Loucy (cell line): Measurements from ENCODE around the gene HADHB.

Experiments
- H2AFZ ChIP-seq: fragments of 200-600 bp; sonication (generic); 2 replicates; pipeline ENCODE4 v1.6.0; 2016; ENCODE audit warnings: antibody characterized with exemption, mild to moderate bottlenecking, low read length, moderate library complexity
- H3F3A ChIP-seq: fragments of 200-600 bp; 2 replicates; pipeline ENCODE4 v1.6.0; 2016; ENCODE audit warnings: antibody characterized with exemption, low read depth, mild to moderate bottlenecking
- H3K27me3 ChIP-seq: fragments of 200-600 bp; sonication (generic); 2 replicates; pipeline ENCODE4 v1.6.1; 2014; ENCODE audit warnings: low read length, mild to moderate bottlenecking; ENCODE audit not compliant: insufficient read depth, poor library complexity, severe bottlenecking
- H3K36me3 ChIP-seq: fragments of 200-600 bp; sonication (generic); 2 replicates; pipeline ENCODE4 v1.6.1; 2016; ENCODE audit warnings: low read length; ENCODE audit not compliant: insufficient read depth
- H3K4me1 ChIP-seq: fragments of 200-600 bp; sonication (generic); 2 replicates; pipeline ENCODE4 v1.5.1; 2014; ENCODE audit warnings: low read length, mild to moderate bottlenecking; ENCODE audit not compliant: insufficient read depth, poor library complexity, severe bottlenecking
- H3K4me2 ChIP-seq: fragments of 200-600 bp; sonication (generic); 2 replicates; pipeline ENCODE4 v1.6.0; 2014; ENCODE audit warnings: antibody characterized with exemption, low read length, low read depth, mild to moderate bottlenecking; ENCODE audit not compliant: poor library complexity, severe bottlenecking
- H3K4me3 ChIP-seq: fragments of 200-600 bp; sonication (generic); 2 replicates; pipeline ENCODE4 v1.5.1; 2014; ENCODE audit warnings: low read length, mild to moderate bottlenecking, mixed read lengths; ENCODE audit not compliant: poor library complexity, severe bottlenecking
- H3K79me2 ChIP-seq: fragments of 200-600 bp; sonication (generic); 2 replicates; pipeline ENCODE4 v1.6.1; 2014; ENCODE audit warnings: low read length; ENCODE audit not compliant: insufficient read depth
- H3K9ac ChIP-seq: fragments of 200-600 bp; sonication (generic); 2 replicates; pipeline ENCODE4 v1.6.0; 2014; ENCODE audit warnings: mild to moderate bottlenecking, low read depth, low read length, moderate library complexity; ENCODE audit not compliant: poor library complexity, severe bottlenecking
- H3K9me2 ChIP-seq: fragments of 200-600 bp; sonication (generic); replicated peaks from 2 replicates; pipeline ENCODE4 v1.6.1; 2016; ENCODE audit warnings: low read depth, low read length, mixed read lengths
- H3K9me3 ChIP-seq: fragments of 200-600 bp; sonication (generic); 2 replicates; pipeline ENCODE4 v1.6.1; 2014; ENCODE audit warnings: mild to moderate bottlenecking, antibody characterized with exemption, low read length, low read depth; ENCODE audit not compliant: insufficient read depth
- H4K20me1 ChIP-seq: fragments of 200-600 bp; sonication (generic); 2 replicates; pipeline ENCODE4 v1.6.0; 2014; ENCODE audit warnings: antibody characterized with exemption, low read length, mild to moderate bottlenecking; ENCODE audit not compliant: insufficient read depth, poor library complexity, severe bottlenecking
- EZH2phosphoT487 ChIP-seq: fragments of 200-600 bp; IDR thresholded peaks from 2 replicates; pipeline ENCODE4 v1.6.1; 2018; ENCODE audit warnings: antibody characterized with exemption, mild to moderate bottlenecking, moderate library complexity, borderline replicate concordance
- TF ChIP-seq, protein P1 (sequence below): fragments of 200-600 bp; sonication (generic); conservative IDR thresholded peaks from 2 replicates; pipeline ENCODE4 v1.5.1; 2014; ENCODE audit warnings: mild to moderate bottlenecking, antibody characterized with exemption, low read length

HADHB gene

GRCh38 chr2:26241928-26242436 lies 2.8 kb upstream of the HADHB start:
- peaks cover 20% of the 10 kb centered on the region for H4K20me1 ChIP-seq
- H3K79me2 ChIP-seq, result peaks cover 79% of the 10 kb centered on the region
- H3K9me2 ChIP-seq, result no peaks in the 10 kb centered on the region
- H3K4me1 ChIP-seq, result peaks cover 35% of the 10 kb centered on the region
- H3K4me2 ChIP-seq, result peak overlapping the region; percentile 92
- H3K27me3 ChIP-seq, result no peaks in the 10 kb centered on the region
- TF ChIP-seq, protein P1, sequence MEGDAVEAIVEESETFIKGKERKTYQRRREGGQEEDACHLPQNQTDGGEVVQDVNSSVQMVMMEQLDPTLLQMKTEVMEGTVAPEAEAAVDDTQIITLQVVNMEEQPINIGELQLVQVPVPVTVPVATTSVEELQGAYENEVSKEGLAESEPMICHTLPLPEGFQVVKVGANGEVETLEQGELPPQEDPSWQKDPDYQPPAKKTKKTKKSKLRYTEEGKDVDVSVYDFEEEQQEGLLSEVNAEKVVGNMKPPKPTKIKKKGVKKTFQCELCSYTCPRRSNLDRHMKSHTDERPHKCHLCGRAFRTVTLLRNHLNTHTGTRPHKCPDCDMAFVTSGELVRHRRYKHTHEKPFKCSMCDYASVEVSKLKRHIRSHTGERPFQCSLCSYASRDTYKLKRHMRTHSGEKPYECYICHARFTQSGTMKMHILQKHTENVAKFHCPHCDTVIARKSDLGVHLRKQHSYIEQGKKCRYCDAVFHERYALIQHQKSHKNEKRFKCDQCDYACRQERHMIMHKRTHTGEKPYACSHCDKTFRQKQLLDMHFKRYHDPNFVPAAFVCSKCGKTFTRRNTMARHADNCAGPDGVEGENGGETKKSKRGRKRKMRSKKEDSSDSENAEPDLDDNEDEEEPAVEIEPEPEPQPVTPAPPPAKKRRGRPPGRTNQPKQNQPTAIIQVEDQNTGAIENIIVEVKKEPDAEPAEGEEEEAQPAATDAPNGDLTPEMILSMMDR, result no peak
- TF ChIP-seq EZH2phosphoT487, result no peak
- H3F3A ChIP-seq, result no peaks in the 10 kb centered on the region
- H3K4me3 ChIP-seq, result peak overlapping the region; percentile 86
- H3K9ac ChIP-seq, result peak overlapping the region; percentile 81
- no peaks in the 10 kb centered on the region for H3K9me3 ChIP-seq
- peaks cover 10% of the 10 kb centered on the region; the same call in 1 of the 2 replicates for H3K36me3 ChIP-seq
- no peak overlapping the region for H2AFZ ChIP-seq

DNA sequence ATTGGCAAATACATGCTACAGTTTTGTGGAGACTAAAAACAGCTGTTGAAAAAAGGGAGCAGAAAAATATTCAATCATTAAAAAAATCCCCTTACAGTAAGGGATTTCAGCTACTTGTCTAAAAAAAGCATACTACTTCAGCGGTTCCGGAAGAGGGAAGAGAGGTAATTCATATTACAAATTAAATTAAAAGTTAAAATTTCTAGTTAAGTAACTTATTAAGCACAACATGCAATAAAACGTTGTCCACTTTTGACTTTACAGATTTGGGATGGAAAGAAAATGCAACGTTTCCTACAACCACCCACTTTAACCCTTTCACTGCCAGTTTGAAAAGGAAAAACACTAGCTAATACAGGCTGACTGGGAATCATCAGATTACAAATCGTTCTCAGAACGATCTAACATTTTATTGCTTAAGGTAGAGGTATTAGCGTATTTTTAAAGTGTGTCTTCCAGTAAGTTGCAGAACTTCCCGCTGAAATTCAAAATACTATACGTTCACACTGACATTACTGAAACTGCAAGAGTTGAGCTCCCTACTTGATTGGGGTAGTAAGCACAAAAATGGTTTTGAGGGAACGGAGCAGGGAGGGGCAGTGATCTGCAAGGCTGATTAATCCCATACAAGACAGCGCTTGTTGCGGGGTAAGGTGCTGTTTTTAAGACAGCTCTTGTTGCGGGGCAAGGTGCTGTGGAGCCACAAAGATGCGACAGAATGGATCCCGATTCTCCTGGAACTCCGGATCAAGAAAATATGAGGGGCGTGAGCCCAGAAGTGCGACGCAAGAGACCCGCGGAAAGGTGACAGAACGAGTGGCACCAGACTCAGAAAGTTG lies 1.1 kb upstream of the HADHB start:
- Histone ChIP-seq H3K27me3 (no peaks in the 10 kb centered on the region), H3K4me3 (peak overlapping the region; percentile 86), H2AFZ (peak overlapping the region; percentile 93), H3K9ac (peak overlapping the region; percentile 81), H3K4me2 (peak overlapping the region; percentile 92), H3K36me3 (no peaks in the 10 kb centered on the region; the same call in 1 of the 2 replicates), H3K9me3 (no peaks in the 10 kb centered on the region), H3K9me2 (no peaks in the 10 kb centered on the region), H3K79me2 (peaks cover 94% of the 10 kb centered on the region), H4K20me1 (peaks cover 23% of the 10 kb centered on the region), H3F3A (no peaks in the 10 kb centered on the region), H3K4me1 (peaks cover 41% of the 10 kb centered on the region)
- no peak for TF ChIP-seq EZH2phosphoT487
- TF ChIP-seq, protein P1, result no peak

DNA sequence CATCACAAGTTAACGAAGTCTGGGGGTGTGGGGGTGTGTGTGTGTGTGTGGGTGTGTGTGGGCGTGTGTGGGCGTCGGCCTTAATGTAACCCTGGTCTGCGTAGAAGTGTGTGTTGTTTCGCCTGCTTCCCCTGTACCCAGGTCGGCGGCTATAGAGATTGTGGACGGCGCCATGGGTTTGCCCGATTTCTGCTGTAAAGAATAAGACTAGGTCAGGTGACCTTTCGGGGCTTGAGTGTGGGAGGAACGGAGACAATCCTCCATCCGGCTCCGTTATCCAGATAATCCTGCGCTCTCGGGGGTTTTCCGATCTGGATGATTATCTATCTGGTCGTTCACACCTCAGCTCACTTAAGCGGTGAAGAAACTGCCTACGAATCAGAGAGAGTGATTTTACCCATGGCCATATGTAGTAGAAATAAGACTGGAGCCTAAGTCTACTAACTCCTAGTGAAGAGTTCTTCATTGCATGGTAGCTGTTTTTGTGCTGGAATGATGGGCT lies 543 bp downstream of the HADHB start:
- peaks cover 23% of the 10 kb centered on the region for H4K20me1 ChIP-seq
- H3K4me2 ChIP-seq, result peak overlapping the region; percentile 92
- TF ChIP-seq EZH2phosphoT487, result no peak
- TF ChIP-seq, protein P1, result no peak
- no peaks in the 10 kb centered on the region for H3K9me2 ChIP-seq
- H2AFZ ChIP-seq, result peak overlapping the region; percentile 93
- H3K9me3 ChIP-seq, result no peaks in the 10 kb centered on the region
- H3K27me3 ChIP-seq, result no peaks in the 10 kb centered on the region
- H3K36me3 ChIP-seq, result no peaks in the 10 kb centered on the region
- H3K9ac ChIP-seq, result peak overlapping the region; percentile 81
- H3K79me2 ChIP-seq, result peaks cover 95% of the 10 kb centered on the region
- H3K4me1 ChIP-seq, result peaks cover 39% of the 10 kb centered on the region
- no peaks in the 10 kb centered on the region for H3F3A ChIP-seq
- peak overlapping the region; percentile 86 for H3K4me3 ChIP-seq
